Superior temporal gyrus (tissue), 1 donor: Measurements from ENCODE around the gene NPB.
A peak's percentile ranks its signal among the peaks of the same experiment; 100 is the strongest.
"Not testable (repeated sequence)": the region's sequence is repeated elsewhere in the genome, so short reads cannot be mapped to it uniquely, and the experiment has no call there.

Experiments used
- DNase-seq: peaks from one replicate; pipeline ENCODE4 v3.0.0-alpha.2; 2016; ENCODE audit errors: extremely low spot score

NPB gene

GRCh38 chr17:81911969-81912368 is 9.9 kb downstream of the NPB start:
- DNase-seq, result no peak

GRCh38 chr17:81912441-81913309 is 10.6 kb downstream of the NPB start:
- DNase-seq, result no peak

GRCh38 chr17:81913394-81914102 is 11.5 kb downstream of the NPB start:
- DNase-seq, result no peak

DNA sequence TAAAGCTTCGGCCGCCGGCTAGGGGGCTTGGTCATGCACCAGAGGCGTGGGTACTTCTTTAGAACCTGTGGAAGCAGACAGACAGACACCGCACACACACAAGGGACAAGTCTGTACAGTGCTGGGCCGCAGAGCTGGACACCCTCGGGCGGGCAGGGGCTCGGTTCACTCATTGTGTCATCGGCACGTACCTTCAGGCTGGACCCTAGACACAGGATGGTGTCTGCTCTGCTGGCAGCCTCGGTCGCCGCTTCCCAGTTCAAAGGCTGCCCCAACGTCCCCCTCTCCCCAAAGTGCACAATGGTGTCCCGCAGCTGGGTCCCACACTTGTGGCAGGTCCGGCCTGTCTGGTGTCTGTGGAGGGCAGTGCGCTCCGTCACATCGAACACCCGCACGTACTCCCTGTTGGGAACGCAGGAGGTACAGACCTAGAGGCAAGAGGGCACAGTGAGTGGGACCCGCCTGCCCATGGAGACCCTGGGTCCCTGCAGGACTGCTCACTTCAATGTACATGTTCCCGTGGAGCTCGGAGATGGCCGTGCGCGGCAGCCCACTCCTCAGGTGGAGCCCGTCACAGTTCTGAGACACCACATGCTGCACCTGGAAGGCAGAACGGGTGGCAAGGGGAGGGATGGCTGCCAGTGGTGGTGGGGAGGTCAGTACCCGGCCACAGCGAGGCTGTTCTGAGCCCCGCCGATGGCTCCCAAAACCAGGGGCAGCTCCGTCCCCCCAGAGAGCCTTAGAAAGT is 12.2 kb downstream of the NPB start:
- DNase-seq, result no peak

- DNase-seq, result no peak
These were observed 13.3 kb downstream of the NPB start for GRCh38 chr17:81915331-81915730.

- DNase-seq, result no peak
These were observed 14.4 kb downstream of the NPB start for GRCh38 chr17:81916234-81917001.

- peak; percentile 89 for DNase-seq
These were observed 15.7 kb downstream of the NPB start, which contains the start of gene SIRT7 for GRCh38 chr17:81917565-81918332. Gene SIRT7 (minus strand): TSS chr17:81918176. CDS start chr17:81918131, 45 bp downstream.

DNA sequence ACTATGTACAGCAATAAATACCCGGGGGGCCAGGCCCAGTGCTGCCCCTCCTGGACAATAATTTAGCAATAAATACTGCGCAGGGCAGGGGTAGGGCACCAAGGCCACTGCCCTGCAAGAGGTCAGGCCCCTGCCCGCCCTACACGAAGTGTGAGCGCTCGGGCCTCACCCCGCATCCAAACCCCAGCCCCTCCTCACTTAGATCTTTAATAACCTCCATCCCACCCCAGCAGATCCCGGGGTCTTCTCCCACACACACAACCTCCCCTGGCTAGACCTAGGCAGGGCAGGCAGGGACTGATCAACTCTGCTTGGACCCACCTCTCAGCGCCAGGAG is 16.3 kb downstream of the NPB start:
- DNase-seq, result not testable (repeated sequence)

- DNase-seq, result no peak
These were observed 17.0 kb downstream of the NPB start for GRCh38 chr17:81918832-81919545.

GRCh38 chr17:81920612-81921536 is 18.8 kb downstream of the NPB start:
- no peak for DNase-seq

GRCh38 chr17:81921537-81921862 is 19.5 kb downstream of the NPB start:
- DNase-seq, result no peak

DNA sequence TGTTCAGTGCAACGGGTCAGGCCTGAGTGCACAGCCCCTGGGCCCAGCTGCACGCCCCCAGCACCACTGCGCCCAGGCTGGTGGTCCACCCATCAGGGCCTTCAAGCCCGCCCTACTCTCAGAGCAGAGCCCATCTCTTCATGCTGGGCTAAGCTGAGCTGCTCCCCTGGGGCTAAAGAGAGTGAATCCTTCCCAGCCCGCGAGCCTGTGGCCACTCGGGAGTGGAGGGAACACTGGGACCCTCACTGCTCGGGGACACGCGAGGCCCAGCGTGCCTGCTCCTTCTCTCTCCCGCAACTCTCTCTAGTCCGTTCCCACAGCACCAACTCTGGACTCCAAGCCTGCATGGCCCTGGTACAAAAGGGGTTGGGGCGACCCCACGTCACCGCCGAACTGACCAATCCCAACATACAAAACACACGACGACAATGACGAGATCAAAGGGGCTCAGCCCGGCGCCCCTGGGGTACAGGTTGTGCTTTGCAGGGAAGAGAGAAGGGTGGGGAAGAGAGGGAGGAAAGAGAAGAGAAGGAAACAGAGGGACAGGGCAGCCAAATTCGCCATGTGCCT is 20.0 kb downstream of the NPB start:
- DNase-seq, result no peak

- DNase-seq, result no peak
These were observed 20.7 kb downstream of the NPB start for GRCh38 chr17:81922566-81923301.

DNA sequence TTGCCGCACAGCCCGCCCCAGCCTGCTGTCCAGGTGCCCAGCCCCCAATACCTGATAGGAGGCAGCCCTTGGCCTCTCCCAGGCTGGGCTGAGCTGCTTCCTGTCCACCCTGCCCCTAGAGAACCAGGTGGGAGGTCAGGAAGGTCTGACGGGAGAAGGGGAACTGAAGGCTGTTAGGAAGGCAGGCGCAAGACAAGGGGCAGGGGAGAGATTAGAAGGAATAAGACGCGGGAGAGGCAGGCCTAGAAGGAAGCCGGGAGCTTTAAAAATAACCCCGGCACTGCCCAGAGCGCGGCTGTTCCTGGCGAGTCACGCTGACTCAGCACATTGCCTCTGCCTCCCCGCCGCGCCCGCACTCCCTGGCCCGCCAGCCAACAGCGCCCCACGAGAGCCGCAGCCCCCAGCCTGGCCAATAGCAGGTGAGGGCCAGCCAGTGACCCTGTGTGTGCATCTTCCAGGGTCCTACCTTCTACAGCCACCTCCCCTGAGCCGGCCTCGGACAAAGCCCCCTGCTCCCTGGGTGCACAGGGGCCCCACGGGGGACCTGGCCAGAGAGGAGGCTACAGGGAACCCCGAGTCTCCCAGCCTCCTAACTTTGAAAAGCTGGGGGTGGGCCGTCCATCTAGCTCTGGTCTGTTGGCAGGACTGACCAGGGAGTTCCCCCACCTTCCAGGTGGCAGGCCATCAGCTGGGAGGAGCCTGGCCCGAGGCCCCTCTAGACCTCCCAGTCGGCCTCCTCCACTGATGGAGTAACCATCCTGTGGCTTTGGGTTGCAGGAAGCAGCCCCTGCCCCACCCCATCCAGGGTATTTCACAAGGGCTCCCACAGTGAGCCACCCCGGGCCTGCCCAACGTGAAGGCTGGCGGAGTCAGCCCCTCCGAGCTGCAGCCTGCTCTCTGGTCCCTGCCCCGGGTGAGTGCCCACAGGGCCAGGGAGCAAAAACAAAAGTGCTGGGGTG is 21.5 kb downstream of the NPB start:
- DNase-seq, result peak; percentile 30

- DNase-seq, result no peak
These were observed 22.8 kb downstream of the NPB start for GRCh38 chr17:81924557-81925532.
